Neural cell (in vitro differentiated cells): ENCODE data around the gene BPGM.

Source experiments
- CTCF ChIP-seq: fragments of 450-650 bp; IDR thresholded peaks from 2 replicates; pipeline ENCODE4 v1.5.1; 2014; ENCODE audit warnings: antibody characterized with exemption, mild to moderate bottlenecking, moderate library complexity; ENCODE audit not compliant: poor library complexity, severe bottlenecking
- EP300 ChIP-seq: fragments of 450-650 bp; conservative IDR thresholded peaks from 2 replicates; pipeline ENCODE4 v1.6.1; 2014; ENCODE audit warnings: antibody characterized with exemption, mild to moderate bottlenecking, moderate library complexity; ENCODE audit not compliant: poor library complexity, severe bottlenecking
- EZH2 ChIP-seq: fragments of 200-600, 300-800 bp; shearing (Covaris generic), sonication (generic); IDR thresholded peaks from 2 replicates; pipeline ENCODE4 v1.6.1; 2014; ENCODE audit warnings: antibody characterized with exemption, low read length, borderline replicate concordance, mild to moderate bottlenecking; ENCODE audit not compliant: insufficient read depth, poor library complexity, severe bottlenecking
- POLR2AphosphoS5 ChIP-seq: IDR thresholded peaks from 2 replicates; pipeline ENCODE4 v1.6.1; 2012
- REST ChIP-seq: IDR thresholded peaks from 2 replicates; pipeline ENCODE4 v1.6.1; 2012; ENCODE audit warnings: borderline replicate concordance

- TF ChIP-seq EP300 (no peak), CTCF (no peak), POLR2AphosphoS5 (no peak), EZH2 (no peak), REST (no peak)
Observed at GRCh38 chr7:134645935-134646334, 718 bp upstream of the BPGM start.
